HG03280 (cell line): ENCODE data around the gene NPAS2.

Source experiments
- ATAC-seq: cut with Tn5 transposase; IDR thresholded peaks from one replicate; pipeline ENCODE4 v1.9.1; 2021; ENCODE audit warnings: mild to moderate bottlenecking, moderate library complexity; ENCODE audit not compliant: unreplicated experiment

NPAS2 gene

DNA sequence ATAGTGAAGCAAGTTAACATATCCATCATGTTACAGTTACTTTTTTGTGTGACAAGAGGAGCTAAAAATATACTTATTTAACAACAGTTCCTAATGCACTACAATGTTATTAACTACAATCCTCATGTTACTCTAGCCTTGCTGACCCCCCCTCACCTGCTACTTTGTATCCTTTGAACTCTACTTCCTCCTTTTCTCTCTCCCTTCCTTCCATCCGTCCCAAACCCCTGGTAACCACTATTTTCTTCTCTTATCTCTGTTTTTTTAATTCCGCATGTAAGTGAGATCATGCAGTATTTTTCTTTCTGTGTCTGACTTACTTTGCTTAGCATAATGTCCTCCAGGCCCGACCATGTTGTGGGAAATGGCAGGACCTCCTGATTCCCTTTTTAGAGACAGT is 59.4 kb downstream of the NPAS2 start:
- no peak for ATAC-seq

DNA sequence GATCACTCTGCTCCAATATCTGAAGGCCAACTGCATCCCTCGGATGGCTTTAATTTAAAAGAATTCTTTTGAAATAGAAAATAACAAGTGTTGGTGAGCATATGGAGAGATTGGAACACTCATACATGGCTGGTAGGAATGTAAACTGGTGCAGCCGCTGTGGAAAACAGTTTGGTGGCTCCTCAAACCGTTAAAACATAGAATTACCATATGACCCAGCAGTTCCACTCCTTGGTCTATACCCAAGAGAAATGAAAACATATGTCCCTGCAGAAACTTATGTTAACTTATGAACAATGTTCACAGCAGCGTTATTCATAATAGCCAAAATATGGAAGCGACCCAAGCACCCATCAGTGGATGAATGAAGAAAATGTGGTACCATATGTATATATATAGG is 60.1 kb downstream of the NPAS2 start:
- no peak for ATAC-seq

DNA sequence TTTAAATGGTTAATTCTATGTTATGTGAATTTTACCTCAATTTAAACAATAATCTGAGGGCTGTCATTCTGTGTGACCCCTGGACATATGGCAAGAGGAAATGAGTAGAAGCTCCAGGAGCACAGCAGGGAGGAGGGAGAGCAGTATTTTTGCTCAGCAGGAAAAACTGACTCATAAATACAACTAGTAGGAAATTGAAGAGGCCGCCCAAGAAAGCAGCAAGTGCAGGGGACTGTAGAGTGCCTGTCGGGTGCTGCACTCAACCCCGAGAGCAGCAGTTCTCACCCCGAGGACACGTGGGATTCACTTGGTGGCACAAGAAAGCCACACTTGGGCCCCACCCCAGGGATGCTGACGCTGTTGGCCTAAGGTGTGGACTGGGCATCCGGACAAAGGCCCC is 60.8 kb downstream of the NPAS2 start:
- ATAC-seq = no peak

DNA sequence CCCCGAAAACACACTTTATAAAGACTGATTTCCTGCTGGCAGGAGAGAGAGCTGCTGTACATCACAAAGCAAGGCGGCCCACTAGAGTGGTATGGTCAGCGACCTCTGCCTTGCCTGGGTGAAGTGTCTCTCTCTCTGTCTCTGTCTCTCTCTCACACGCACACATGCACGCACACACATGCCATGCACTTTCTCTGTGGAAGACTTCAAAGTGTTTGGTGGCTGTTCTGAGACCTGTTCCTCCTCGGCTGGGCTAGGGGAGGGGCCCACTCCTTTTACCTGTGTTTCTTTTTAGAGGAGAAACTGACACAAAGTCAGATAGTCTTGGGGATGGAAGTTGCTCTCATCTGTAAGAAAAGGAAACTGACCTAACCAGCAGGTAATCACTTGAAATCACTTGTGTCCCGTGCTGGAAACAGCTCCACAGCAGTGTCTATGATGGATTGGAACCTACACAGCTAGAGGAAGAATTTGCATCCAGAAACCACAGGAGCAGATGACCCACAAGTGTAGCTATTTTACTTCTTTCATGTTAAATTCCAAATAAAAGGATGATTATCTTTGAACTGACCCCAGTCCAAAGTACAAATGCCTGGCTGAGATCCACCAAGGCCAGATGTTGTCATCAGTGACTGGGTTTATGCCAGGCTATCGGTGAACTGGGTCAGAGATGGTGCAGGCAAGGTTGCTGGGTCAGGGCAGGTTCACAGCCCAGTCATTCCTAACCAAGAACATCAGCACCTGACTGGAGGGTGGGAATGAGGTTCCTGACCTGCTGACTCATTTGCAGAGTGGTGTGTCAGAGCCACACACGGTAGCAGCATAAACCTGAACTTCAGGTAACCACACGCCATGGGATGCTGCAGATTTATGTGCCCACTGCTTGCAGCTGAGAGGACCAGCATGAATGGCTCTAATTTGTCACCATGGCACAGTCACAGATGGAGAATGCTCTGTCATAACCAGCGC is 63.0 kb downstream of the NPAS2 start:
- no peak for ATAC-seq

DNA sequence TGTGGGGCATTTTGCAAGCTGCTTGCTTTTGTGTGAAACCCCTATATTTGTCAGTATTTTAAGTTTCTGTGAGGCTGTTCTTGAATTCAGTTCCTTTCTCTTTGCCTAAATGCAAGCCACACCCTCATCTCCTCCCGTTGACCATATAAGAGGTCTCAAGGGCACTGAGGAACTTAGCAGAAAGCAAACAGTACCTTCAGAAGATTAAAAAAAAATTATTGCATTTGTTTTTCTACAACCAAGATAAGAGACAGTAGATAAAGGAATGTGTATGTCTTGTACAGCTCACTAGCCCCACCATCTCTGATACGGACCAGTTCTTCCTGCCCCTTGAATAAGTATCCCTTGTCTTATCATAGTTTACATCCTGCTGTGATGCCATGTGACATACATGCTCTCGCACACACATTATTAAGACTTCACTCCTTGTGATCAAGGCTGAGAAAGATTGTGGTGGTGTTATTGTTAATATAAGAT is 64.2 kb downstream of the NPAS2 start:
- ATAC-seq = no peak

DNA sequence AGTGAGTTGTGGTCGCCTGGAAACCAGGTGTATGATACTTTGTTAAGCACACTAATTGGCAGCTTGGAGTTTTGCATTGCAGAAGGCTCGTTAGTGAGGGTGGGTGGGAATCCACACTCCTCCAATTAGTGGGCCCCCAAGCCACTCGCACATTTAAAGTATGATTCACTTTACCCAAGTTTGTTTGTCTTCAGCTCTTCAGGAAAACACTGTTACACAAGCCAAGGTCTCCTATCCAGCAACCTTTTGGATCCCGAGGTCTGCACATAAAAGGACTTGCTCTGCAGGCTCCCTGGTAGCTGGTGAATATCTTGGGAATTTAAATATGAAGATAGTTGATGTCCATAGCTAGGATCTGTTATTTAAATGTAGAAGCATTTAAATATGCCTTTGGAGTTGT is 66.1 kb downstream of the NPAS2 start:
- ATAC-seq = no peak

DNA sequence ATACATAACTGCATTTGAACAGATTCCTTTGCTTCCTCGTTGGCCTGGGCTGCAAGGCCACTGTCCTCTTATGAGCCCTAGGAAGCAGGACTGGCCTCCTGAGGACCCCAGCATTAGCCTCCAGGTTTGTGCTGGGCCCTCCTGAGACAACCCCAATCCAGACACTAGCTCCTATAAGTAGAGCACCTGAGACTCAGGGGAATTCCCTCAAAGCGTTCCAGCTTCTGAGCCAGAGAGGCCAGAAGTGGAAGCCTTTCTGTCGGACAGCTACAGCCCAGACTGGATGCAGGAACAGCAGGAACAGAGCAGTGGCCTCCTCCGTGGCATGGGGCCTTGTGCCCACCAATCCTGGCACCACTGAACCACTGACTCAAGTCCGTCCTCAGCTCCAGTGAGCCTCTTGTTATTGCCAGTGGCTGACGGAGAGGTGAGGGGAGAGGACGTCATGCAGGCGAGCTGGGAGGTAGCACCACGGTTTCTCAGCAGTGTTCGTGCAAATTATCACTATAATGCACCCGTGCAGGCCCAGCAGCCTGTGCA is 67.2 kb downstream of the NPAS2 start:
- no peak for ATAC-seq

DNA sequence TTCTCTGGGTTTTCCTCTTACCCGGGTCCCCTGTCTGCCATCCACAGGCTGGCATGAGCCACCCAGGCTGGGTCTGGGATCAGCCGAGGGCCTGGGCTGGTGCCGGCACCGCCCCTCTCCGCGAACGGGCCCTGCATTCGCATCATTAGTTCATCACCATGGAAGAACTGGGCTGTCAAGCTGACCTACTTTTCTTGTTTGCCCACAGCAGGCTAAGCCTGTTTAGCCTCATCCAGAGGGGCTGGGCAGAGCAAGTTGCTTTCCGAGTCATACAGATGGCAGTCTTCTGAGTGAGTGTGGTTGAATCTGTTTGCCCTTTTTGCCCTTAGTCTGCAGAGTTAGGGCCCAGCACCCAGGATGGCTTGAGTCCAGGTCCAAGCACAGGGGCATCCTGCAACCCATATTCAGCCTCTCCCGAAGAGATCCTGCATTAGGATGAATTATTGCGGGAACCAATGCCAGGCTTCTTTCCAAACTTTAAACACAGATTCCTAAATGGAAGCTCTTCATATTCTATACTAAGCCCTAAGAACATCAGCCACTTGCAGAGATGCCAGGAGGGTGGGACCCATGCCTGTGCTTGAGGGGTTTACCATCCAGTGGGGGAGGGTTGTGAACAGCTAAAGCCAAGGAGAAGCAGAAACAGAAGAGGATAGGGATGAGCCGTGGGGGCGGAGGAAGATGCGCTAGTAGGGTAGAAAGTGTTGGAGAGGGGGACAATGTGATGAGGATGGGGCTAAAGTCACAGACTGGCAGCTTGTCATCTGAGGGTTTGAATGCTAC is 68.0 kb downstream of the NPAS2 start:
- no peak for ATAC-seq

DNA sequence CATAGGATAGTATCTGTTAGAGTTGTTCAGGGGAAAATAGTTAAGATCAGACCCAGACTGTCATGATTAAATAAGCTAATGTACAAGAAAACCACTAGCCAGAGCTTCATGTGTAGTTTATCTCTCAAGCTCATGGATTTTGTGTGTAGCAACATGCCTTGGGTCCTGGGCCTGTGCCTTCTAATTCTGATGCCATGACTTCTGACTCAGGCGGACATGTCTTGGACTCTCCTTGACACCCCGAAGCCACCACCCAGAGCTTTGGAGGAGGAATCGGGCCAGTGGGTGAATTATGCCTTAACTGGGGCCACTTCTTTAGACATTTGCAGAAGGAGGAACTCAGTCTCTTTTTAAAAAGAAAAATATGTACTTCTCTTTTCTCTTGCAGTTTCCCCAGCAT is 68.7 kb downstream of the NPAS2 start:
- ATAC-seq = no peak

DNA sequence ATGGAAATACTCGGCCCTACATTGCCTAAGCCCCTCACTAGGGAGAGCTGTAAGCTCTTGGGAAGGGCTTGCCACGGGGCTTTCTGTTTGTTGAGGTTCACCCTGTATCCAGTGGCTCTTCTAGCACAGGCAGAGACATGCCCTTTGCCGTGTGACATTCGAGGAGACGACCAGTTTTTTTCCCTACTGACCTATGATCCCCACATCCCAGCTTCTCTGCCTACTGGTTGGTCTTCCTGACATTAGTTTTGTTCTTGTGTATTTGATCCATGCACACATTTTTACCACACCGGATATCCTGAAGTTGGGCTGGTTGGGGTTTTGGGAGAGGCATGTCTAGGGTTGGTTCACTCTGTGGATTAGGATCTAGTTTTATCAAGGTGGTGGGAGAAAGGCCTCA is 69.3 kb downstream of the NPAS2 start:
- ATAC-seq = no peak

DNA sequence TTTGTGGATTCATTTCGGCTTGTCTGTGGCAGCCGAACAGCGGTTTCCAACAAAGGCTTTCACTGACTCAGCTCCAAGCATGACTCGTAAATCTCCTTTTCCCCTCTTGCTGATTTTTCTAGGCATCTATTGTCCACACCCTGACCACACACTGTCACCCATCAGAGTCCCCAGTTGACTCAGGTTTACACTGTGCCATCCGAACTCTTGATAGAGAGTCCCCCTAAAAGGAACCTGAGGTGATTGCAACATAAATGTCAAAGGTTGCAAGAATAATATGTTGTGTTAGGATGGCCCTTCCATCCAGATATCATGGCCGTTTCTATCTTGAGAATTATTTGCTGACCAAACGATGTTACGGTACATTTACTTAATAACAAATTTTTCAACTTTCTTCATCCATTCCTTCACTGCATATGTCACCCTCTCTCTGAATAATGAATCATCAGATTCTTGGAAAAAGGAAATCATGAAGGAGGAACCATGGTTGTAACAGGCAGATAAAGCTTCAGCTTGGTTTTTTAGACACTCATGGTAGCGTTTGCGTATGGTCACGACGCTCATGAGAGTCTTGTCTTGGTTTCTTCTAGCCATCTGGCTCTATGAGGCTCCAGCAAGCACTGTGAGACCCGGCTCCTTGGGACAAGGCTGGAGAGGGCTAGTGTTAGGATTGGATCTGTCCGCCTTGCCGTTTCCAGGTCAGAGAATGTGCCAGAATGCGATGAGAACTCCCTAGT is 72.1 kb downstream of the NPAS2 start:
- no peak for ATAC-seq

DNA sequence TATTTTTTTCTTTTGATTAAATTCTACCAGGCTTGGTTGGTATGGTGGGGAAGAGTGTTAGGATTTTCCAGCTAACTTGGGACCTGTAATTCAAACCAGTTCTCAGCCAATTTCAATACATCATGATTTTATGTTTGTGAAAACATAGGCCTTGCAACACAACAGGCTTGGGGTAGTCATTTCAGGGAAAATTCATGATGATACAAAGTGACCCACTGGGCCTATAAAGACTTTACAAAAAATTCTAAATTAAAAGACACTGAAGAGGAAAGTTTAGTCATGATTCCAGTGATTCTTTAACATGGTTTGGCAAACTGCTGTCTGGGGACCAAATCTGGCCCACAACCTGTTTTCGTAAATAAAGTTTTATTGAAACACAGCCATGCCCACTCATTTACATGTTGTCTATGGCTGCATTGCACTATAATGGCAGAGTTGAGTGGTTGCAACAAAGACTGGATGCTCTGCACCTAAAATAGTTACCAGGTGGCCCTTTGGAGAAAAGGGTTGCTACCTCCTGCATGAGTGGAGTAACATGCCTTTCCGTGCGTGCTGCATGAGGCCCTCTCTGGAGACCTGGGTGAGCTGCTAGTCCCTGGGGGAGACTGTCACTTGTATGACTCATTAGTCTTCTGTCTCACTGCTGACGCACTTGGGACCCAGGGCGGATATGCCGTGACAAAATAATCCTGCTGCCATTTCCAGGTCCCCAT is 73.6 kb downstream of the NPAS2 start:
- no peak for ATAC-seq

DNA sequence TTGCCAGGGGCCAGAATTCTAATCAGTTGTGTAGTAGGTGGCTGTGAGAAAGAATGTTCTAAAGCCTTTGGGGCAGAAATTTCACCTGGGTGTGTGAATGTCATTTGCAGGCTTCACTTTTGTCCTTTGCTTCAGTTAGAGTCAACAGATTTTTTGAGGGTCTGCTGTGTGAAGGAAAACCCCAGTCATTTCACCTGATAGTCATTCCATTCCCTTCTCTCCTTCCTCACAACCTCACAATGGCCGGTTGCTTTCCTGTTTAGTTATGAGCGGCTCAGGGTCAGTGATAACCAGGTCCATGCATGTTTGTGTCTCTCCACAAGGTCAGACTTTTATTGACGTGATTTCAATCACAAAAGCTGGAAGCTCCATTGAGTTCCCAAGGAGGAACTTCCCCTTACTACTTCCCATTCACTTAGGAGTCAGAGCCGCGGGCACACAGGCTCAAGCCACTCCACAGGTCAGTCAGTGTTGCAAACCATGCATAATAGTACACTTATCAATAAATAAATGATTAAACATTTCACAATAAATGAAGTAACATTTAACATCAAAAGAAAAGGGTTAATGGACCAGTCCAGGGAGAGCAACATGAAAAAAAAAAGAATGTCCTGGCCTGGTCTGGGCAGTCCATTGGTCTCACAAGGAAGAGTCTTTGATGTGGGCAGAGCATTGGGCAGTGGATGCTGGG is 74.3 kb downstream of the NPAS2 start:
- ATAC-seq = no peak

DNA sequence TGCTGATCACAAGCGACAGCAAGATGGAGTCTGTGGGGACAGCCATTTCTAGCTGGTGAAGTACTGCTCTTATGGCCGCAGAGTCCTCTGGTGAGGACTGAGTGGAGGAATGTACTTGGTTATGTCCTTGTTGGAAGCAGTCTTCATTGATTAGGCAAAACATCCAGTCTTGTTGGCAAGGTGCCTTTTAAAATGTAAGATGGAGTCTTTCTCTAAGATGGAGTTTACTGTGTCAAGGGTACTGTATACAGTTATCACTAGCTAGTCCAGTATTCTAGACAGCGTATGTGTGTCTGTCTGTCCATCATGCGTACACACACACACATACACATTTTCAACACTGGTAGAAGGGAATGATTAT is 74.8 kb downstream of the NPAS2 start:
- ATAC-seq = no peak

DNA sequence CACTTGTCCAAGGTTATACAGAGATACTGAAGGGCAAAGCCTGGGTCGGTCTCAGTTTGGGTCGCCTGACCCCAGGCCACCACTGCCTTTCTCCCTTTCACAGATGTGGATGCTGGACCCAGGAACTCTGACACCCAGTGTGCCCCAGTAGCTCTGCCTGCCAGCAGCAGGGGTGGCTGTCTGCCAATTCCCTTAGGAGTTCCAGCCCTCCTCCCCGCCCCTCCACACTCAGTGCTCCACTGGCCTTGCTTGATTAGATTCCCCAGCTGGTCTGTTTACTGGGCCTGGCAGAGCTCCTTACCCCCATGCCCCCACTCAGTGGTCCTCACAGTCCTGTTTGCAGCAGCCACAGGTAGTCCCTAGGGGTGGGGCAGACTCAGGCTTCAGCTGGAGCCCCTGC is 75.5 kb downstream of the NPAS2 start:
- ATAC-seq = no peak

DNA sequence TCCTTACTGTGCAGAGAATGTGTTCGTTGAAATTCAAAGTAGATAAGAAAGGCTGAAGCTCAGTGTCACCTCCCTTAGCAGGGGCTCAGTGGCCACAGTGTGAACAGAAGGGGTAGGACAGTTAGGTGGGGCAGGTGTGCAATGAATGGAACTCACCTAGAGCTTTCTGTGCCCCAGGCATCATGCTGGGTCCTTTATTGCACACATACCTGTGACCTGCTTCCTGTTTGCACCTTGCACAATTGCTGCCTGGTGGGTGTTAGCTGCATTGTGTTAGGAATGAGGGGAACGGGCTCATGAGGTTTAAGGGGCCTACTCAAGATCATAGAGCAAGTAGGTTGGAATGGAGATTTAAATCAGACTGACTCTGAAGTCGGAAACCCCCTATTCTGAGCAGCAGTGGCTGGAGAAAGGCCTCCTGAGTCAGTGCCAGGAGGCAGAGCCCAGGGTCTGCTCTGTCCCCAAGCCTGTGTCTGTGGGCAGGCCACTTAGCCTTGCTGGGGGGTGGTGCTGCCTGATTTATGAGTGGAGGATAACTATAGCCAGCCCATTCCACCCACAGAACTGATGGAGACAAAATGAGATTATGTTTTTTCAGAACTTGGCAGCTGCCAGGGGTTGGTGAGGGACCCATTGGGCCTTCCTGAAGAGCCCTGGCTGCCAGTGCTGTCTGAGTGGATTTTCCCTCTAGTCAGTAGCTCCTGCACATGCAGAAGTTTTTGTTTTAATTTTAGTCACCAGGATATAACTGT is 76.2 kb downstream of the NPAS2 start:
- no peak for ATAC-seq

DNA sequence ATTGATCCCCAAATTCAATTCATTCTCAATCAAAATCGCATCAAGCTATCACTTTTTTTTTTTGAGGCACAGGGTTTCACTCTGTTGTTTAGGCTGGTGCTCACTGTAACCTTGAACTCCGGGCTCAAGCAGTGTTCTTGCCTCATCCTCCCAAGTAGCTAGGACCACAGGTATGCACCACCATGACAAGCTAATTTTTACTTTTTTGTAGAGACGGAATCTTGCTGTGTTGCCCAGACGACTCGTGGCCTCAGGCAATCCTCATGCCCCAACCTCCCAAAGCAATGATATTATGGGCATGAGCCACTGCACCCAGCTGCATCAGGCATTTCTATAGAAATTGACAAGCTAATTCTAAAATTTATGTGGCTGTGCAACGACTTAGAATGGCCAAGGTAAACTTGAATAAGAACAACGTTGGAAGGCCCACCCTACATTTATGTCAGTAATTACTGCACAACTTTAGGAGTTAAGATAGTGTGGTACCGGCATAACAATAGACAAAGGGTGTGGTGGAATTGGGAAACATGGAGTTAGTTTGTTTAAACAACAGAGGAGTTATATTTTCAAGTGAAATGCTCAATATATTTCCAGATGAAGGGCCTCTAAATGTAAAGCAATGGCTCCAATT is 78.2 kb downstream of the NPAS2 start:
- no peak for ATAC-seq

DNA sequence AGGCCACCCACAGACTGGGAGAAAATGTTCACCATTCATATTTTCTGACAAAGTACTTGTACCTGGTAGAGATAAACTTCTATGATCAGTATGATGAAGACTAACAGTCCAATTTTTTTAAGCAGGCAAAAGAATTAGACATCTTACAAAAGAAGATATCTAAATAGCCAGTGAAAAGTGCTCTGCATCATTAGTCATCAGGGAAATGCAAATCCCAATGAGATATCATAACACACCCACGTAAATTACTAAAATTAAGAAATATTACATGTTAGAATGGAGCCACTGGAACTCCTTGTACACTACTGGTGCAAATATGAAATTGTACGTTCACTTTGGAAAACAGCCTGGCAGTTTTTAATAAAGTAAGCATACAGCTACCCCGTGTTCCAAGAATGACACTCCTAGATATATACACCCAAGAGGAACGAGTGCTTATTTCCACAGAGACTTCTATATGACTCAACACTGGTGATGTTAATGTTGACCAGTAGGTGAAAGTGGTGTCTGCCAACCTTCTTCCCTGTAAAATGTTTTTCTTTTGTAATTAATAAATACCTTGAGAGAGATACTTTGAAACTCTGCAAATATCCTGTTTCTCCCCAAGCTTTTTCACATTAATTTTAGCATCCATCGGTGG is 80.3 kb downstream of the NPAS2 start:
- ATAC-seq = no peak
